GM18499 (cell line): Measurements from ENCODE around the gene PDE4D.

ENCODE experiments used
- ATAC-seq: cut with Tn5 transposase; IDR thresholded peaks from one replicate; pipeline ENCODE4 v1.9.1; 2021; ENCODE audit warnings: moderate number of reproducible peaks; ENCODE audit not compliant: insufficient read depth, unreplicated experiment

The PDE4D gene

GRCh38 chr5:59151162-59151889, 742.2 kb downstream of the PDE4D start:
- ATAC-seq = no peak

- ATAC-seq = no peak
Measured at GRCh38 chr5:59149827-59150226, 743.7 kb downstream of the PDE4D start.

- no peak for ATAC-seq
Measured at GRCh38 chr5:59149271-59149670, 744.3 kb downstream of the PDE4D start.

- ATAC-seq = no peak
Measured at GRCh38 chr5:59146729-59147128, 746.8 kb downstream of the PDE4D start.

GRCh38 chr5:59143926-59144333, 749.6 kb downstream of the PDE4D start:
- peak; percentile 90 for ATAC-seq

GRCh38 chr5:59142927-59143326, 750.6 kb downstream of the PDE4D start:
- ATAC-seq = no peak

- ATAC-seq = no peak
Measured at GRCh38 chr5:59142138-59142537, 751.4 kb downstream of the PDE4D start.

- no peak for ATAC-seq
Measured at GRCh38 chr5:59140133-59140532, 753.4 kb downstream of the PDE4D start.

GRCh38 chr5:59139695-59140094, 753.8 kb downstream of the PDE4D start:
- ATAC-seq = no peak

- ATAC-seq = no peak
Measured at GRCh38 chr5:59138509-59138908, 755.0 kb downstream of the PDE4D start.

GRCh38 chr5:59137846-59138245, 755.7 kb downstream of the PDE4D start:
- no peak for ATAC-seq

GRCh38 chr5:59136549-59136948, 757.0 kb downstream of the PDE4D start:
- ATAC-seq = no peak

GRCh38 chr5:59134471-59135163, 758.9 kb downstream of the PDE4D start:
- ATAC-seq = no peak

- no peak for ATAC-seq
Measured at GRCh38 chr5:59133764-59134261, 759.7 kb downstream of the PDE4D start.

- ATAC-seq = no peak
Measured at GRCh38 chr5:59132131-59132530, 761.4 kb downstream of the PDE4D start.

- ATAC-seq = no peak
Measured at GRCh38 chr5:59130431-59130830, 763.1 kb downstream of the PDE4D start.

- ATAC-seq = no peak
Measured at GRCh38 chr5:59128646-59129290, 764.8 kb downstream of the PDE4D start.

GRCh38 chr5:59126708-59127573, 766.6 kb downstream of the PDE4D start:
- ATAC-seq = no peak

GRCh38 chr5:59126016-59126707, 767.4 kb downstream of the PDE4D start:
- ATAC-seq = no peak
